ENCODE results near the gene SVOP.

DNA sequence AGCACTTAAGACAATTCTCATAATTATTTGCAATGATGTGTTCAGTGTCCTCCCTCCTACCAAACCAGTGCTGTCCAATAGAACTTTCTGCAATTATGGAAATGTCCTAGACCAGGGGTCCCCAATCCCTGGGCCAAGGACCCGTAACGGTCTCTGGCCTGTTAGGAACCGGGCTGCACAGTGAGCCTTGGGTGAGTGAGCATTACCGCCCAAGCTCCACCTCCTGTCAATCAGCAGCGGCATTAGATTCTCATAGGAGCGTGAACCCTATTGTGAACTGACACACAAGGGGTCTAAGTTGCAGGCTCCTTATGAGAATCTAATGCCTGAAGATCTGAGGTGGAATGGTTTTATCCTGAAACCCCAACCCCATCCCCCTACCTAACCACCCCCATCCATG is 3.9 kb downstream of the SVOP start:
- TF ChIP-seq, protein P1, sequence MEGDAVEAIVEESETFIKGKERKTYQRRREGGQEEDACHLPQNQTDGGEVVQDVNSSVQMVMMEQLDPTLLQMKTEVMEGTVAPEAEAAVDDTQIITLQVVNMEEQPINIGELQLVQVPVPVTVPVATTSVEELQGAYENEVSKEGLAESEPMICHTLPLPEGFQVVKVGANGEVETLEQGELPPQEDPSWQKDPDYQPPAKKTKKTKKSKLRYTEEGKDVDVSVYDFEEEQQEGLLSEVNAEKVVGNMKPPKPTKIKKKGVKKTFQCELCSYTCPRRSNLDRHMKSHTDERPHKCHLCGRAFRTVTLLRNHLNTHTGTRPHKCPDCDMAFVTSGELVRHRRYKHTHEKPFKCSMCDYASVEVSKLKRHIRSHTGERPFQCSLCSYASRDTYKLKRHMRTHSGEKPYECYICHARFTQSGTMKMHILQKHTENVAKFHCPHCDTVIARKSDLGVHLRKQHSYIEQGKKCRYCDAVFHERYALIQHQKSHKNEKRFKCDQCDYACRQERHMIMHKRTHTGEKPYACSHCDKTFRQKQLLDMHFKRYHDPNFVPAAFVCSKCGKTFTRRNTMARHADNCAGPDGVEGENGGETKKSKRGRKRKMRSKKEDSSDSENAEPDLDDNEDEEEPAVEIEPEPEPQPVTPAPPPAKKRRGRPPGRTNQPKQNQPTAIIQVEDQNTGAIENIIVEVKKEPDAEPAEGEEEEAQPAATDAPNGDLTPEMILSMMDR (conservative IDR thresholded peaks at IDR 0.05; ENCODE audit: low read depth in 2 of 2) = no peak
- no peak for TF ChIP-seq EZH2phosphoT487 (IDR thresholded peaks at IDR 0.05; ENCODE audit: unreplicated experiment)

Data from GM23338 (cell line).